Measurements from ENCODE around the gene MAPK6.

GRCh38 chr15:52068004-52068615 lies 49.1 kb downstream of the MAPK6 start:
- TF ChIP-seq CTCF (IDR thresholded peaks at IDR 0.05) (no peak), POLR2A (IDR thresholded peaks at IDR 0.05) (no peak), POLR2AphosphoS5 (IDR thresholded peaks at IDR 0.05) (no peak), EP300 (IDR thresholded peaks at IDR 0.05) (no peak)
